HG02588 (cell line): Measurements from ENCODE around the gene USP16.
"Not testable (repeated sequence)": the region's sequence is repeated elsewhere in the genome, so short reads cannot be mapped to it uniquely, and the experiment has no call there.

Experiments
- ATAC-seq: cut with Tn5 transposase; IDR thresholded peaks from one replicate; pipeline ENCODE4 v1.9.1; 2021; ENCODE audit warnings: mild to moderate bottlenecking, moderate library complexity; ENCODE audit not compliant: unreplicated experiment

Gene USP16

GRCh38 chr21:29033301-29033700, 8.8 kb downstream of the USP16 start:
- ATAC-seq: no peak

- ATAC-seq: no peak
Measured at GRCh38 chr21:29033871-29034270, 9.4 kb downstream of the USP16 start.

- no peak for ATAC-seq
Measured at GRCh38 chr21:29034678-29035077, 10.2 kb downstream of the USP16 start.

- ATAC-seq: no peak
Measured at GRCh38 chr21:29052224-29052623, 27.8 kb downstream of the USP16 start.

GRCh38 chr21:29053011-29053553, 28.6 kb downstream of the USP16 start:
- no peak for ATAC-seq

GRCh38 chr21:29053656-29054055, 29.2 kb downstream of the USP16 start:
- no peak for ATAC-seq

GRCh38 chr21:29055080-29055479, 30.6 kb downstream of the USP16 start:
- no peak for ATAC-seq

GRCh38 chr21:29056005-29056404, 31.5 kb downstream of the USP16 start:
- no peak for ATAC-seq

- no peak for ATAC-seq
Measured at GRCh38 chr21:29056538-29057050, 32.1 kb downstream of the USP16 start.

GRCh38 chr21:29064850-29065481, 40.5 kb downstream of the USP16 start:
- peak; percentile 97 for ATAC-seq

GRCh38 chr21:29072873-29073221, 48.4 kb downstream of the USP16 start:
- ATAC-seq: no peak

- ATAC-seq: peak; percentile 87
Measured at GRCh38 chr21:29073222-29074006, 48.9 kb downstream of the USP16 start, which contains the start of gene CCT8. TSS of gene CCT8 (minus strand) at chr21:29073648. CDS start at chr21:29073590, 58 bp downstream.

- peak; percentile 11 for ATAC-seq
Measured at GRCh38 chr21:29074007-29074376, 49.5 kb downstream of the USP16 start.

- ATAC-seq: no peak
Measured at GRCh38 chr21:29074783-29075182, 50.3 kb downstream of the USP16 start.

- ATAC-seq: no peak
Measured at GRCh38 chr21:29075706-29076466, 51.4 kb downstream of the USP16 start.

- ATAC-seq: not testable (repeated sequence)
Measured at GRCh38 chr21:29076731-29077640, 52.5 kb downstream of the USP16 start.

GRCh38 chr21:29077651-29078090, 53.2 kb downstream of the USP16 start:
- no peak for ATAC-seq

- ATAC-seq: peak; percentile 41
Measured at GRCh38 chr21:29078869-29079767, 54.6 kb downstream of the USP16 start.

- no peak for ATAC-seq
Measured at GRCh38 chr21:29080454-29080941, 56.0 kb downstream of the USP16 start.
